ENCODE results near the gene YWHAE.
A peak's percentile ranks its signal among the peaks of the same experiment; 100 is the strongest.
"Not testable (repeated sequence)": the region's sequence is repeated elsewhere in the genome, so short reads cannot be mapped to it uniquely, and the experiment has no call there.

YWHAE gene

GRCh38 chr17:1325766-1326165, 74.3 kb downstream of the YWHAE start:
- DNase-seq (ENCODE audit: low spot score), result no peak

DNA sequence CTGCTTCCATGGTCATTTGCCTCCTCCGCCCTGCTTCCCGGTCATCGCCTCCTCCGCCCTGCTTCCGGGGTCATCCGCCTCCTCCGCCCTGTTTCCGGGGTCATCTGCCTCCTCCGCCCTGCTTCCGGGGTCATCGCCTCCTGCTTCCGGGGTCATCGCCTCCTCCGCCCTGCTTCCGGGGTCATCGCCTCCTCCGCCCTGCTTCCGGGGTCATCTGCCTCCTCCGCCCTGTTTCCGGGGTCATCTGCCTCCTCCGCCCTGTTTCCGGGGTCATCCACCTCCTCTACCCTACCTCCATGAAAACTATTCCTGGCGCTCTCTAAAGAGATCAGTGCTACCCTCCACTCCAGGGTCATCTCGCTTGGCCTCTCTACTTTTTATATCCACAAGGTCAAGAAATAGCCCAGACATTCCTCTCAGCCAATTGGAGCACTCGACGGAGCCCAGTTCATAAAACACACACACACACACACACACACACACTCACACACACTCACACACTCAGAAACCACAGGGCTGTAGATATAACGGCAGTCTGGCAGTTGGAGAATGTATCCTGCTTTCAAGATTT, 75.7 kb downstream of the YWHAE start:
- DNase-seq (ENCODE audit: low spot score), result peak; percentile 37

GRCh38 chr17:1323336-1323735, 76.7 kb downstream of the YWHAE start:
- no peak for DNase-seq (ENCODE audit: low spot score)

DNA sequence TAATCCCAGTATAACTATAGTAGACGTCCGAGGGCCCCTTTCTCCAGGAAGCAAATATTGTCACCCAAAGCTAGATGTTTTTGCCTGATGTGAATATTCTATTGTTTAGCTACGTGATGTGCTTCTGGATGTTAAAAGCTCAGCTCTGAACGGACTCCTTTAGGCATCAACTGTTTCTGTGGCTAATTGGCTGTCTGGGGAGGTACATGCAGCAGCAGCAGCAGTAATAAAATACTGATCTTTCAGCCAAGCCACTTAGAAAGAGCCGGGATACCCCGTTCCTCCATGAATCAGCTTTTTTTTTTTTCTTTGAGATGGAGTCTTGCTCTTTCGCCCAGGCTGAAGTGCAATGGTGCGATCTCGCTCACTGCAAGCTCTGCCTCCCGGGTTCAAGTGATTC, 77.5 kb downstream of the YWHAE start:
- no peak for DNase-seq (ENCODE audit: low spot score)

DNA sequence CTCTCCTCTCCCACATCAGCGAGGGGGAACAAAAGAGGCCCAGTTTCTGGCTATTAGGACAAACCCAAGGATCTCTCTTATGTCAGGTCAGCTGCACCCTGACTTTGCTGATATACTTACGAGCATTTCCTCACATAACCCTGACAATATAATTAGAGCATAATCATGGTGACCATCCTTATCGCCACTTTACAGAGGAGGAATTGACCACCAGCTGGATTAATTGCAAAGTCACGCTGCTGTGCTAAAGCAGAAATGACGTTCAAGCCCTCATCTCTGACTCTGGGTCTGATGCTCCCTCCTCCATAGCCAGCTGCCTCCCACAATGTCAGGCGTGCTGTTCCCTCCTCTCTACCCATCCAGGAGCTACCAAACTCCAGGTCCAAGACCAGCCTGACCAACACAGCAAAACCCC, 78.0 kb downstream of the YWHAE start:
- no peak for DNase-seq (ENCODE audit: low spot score)

GRCh38 chr17:1315891-1316403, 84.1 kb downstream of the YWHAE start:
- no peak for DNase-seq (ENCODE audit: low spot score)

DNA sequence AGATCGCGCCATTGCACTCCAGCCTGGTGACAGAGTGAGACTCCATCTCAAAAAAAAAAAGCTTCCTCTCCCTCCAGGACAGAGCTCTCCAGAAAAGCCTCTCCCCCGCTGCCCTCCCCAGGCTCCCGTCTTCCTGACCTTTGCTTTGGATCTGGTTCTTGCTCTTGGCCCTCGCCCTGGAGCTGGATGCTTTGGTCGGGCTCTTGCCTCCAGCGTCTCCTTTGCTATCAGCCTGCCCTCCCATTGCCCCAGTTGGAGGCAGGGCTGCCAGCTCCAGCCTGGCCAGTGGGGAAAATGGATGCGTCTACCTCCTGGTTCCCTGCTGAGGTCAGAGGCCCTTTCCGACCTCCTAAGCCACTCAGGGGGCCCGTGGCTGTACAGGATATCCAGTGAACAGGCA, 84.6 kb downstream of the YWHAE start:
- no peak for DNase-seq (ENCODE audit: low spot score)

DNA sequence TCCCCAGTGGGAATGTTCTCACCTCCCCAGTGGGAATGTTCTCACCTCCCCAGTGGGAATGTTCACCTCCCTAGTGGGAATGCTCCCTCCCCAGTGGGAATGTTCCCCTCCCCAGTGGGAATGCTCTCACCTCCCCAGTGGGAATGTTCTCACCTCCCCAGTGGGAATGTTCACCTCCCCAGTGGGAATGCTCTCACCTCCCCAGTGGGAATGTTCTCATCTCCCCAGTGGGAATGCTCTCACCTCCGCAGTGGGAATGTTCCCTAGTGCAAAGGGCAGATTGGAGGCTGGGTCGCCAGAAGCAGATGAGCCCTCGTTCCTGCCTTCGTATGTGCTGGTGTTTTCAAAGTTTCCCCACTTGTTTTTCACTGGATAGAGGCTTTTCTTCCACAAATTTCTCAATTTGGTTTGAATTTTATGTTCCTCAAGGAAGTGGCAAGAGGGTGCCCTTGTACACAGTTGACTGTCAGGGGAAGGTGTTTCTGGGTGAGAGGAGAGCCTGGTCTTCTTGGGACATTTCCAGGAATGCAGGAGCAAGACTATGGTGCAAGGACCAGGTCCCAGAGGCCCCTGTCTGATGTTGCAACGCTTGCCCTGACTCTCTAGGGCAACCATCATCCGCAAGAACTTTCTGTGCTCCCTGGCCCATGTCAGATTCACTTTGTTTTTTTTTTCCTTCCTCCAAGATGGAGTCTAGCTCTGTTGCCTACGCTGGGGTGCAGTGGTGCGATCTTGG, 86.6 kb downstream of the YWHAE start:
- no peak for DNase-seq (ENCODE audit: low spot score)

DNA sequence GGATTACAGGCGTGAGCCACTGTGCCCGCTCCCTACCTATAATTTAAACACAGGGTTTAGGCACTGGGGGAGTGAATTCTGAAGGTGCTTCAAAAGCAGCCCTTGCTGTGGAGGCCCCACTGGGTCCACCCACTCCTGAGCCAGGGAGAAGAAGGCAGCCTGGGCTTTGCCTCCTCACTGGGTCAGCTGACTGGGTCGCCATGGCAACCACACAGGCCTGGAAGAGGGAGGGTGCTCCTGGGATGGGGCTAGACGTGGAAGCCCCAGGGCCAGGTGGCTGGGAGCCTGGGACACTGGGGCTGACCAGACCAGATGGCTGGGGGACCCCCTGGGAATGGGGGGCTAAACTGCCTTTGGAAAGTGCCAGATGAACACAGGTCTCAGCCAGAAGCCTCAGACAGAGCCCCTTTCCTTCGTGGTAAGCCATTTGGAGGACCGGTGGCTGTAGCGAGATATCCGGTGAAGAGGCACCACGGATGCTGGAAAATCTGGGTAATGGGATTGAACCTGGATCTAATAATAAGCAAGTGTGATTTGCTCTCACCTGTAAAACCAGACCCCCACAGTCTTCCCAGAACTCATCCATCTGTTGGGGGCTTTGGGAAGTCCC, 87.7 kb downstream of the YWHAE start:
- no peak for DNase-seq (ENCODE audit: low spot score)

GRCh38 chr17:1307829-1308228, 92.2 kb downstream of the YWHAE start:
- not testable (repeated sequence) for DNase-seq (ENCODE audit: low spot score)

GRCh38 chr17:1304962-1305563, 95.0 kb downstream of the YWHAE start:
- DNase-seq (ENCODE audit: low spot score), result no peak

DNA sequence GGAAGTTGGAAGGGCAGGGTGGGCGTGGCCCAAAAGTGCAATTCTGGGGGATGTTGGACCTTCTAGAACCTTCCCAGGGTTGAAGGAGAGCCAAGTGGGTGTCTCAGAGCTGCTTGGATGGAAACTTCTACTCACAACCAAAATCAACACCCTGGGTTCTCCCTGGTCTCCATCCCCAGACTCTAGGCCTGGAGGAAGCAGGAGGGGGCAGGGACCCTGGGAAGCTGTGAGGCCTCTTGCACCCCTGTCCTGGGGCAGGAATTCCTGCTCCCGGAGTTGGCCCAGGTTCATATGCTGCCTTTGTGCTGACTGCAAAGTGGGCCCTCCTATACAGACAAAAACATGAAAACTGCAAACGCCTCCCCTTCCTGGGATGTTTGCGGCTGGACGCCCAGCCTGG, 95.5 kb downstream of the YWHAE start:
- DNase-seq (ENCODE audit: low spot score), result no peak

- DNase-seq (ENCODE audit: low spot score), result no peak
Observed at GRCh38 chr17:1302761-1303160, 97.3 kb downstream of the YWHAE start.

- DNase-seq (ENCODE audit: low spot score), result no peak
Observed at GRCh38 chr17:1301546-1301945, 98.5 kb downstream of the YWHAE start.

DNA sequence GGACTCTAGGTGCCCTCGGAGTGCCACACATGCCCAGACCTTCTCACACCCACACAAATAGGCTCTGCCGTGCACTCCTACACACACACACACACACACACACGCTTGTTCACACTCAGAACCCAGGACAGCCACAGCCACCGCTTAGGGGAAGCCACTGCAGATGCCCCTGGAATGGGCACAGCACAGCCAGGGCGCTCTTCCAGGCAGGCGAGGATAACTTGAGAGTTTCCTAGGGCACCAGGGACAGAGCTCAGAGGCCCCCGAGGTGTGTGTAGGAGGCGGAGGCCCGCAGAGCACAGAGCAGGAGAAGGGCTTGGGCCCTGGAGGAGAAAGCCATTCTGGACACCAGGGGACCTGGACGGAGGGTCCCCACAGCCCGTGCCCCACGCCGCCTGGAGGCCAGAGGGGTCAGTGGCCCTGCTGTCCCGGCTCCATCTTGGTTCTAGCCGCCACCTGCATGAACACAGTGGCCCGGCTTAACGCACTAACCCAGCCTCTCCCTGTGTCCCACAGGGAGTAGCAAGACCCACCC, 99.6 kb downstream of the YWHAE start:
- DNase-seq (ENCODE audit: low spot score), result no peak

GRCh38 chr17:1299552-1300370, 100.3 kb downstream of the YWHAE start:
- no peak for DNase-seq (ENCODE audit: low spot score)

- DNase-seq (ENCODE audit: low spot score), result no peak
Observed at GRCh38 chr17:1298606-1299005, 101.4 kb downstream of the YWHAE start.
